ENCODE results near the gene TMEM88. TPM values are rescaled to one million over a fixed set of nuclear protein-coding genes. Genes with fewer than 3 reads are reported as not detected.

Gene TMEM88
- total RNA-seq, 1 donor = 8.5 TPM

DNA sequence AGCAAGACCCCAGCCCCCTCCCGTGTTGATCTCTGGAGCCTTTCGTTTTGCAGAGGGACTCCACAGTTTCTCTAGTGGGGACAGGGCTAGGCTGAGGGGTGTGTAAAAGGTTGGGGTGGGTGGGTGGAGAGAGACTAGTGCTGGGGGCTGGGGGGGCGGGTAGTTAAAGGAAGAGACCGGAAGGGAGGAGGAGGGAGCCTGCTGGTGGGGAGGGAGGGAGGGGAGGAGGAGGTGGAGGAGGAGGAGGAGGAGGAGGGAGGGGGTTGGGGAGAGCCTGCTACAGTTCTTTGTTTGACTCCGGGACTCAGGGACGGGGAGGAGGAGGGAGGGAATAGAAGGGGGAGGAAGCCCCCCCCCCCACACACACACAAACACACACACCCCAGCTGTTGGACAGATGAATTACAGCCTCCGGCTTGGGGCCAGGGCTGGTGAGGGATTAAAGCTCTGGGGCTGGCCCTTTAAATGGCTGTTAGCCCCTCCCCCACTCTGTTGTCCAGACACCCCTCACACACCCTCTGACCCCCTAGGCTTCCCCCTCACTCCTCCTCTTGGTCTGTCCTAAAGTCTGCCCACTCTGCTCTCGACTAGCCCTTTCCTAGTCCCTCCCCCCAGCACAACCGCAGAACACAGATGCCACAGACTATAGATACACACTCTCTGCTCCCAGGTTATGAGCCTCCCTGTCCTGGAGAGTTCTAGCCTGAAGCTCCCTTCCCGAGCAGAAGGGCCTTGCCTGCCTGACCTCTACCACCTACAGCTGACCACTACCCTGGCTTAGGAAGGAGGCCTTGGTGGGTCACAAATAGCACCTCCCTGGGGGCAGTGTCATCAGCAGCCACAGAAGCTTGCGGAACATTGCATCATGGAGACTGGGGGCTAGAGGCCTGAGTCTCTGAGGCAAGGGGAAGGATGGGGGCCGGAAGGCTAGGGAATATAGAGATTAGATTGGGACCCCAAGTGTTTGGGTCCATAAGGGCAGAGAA lies 16.5 kb upstream of the TMEM88 start:
- H3K4me3 ChIP-seq (ENCODE audit: low read length) = peak overlapping the region; percentile 34
- no peaks in the 10 kb centered on the region for H3K27me3 ChIP-seq (ENCODE audit: insufficient read depth, low read length)
- peaks cover 73% of the 10 kb centered on the region for H3K4me1 ChIP-seq (ENCODE audit: insufficient read depth, low read length)
- no peaks in the 10 kb centered on the region for H3K9me3 ChIP-seq (ENCODE audit: low read depth, low read length)

DNA sequence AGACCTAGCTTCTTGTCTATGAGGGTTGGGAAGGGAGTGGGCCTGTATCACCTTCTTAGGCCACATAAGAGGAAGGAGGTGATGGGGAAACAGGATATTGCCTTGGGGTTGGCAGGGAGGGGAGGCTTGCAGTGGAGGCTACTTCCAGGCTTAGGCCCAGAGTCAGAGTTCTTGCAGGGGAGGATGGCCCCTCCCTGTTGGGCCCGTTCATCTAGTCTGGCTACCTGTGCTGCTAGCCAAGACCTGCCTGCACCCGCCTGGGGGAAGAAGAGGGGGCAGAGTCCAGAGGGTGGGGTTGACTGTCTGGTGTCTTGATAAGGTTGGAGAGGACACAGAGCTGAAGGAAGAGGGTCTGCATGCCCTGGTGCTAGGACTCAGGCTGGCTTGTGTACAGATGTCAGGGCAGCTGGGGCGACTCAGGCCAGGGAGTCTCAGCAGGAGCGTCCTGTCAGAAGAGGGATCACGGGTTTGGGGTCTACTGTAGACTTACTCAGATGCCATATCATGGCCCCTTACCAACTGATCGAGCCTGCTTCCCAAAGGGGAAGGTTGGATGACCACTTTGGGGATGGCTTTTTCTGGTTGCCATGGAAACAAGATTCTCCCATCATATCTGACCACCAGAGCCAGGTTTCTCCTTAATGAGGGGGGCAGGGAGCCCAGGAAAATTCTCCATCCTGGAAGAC lies 15.5 kb upstream of the TMEM88 start:
- H3K27me3 ChIP-seq (ENCODE audit: insufficient read depth, low read length) = no peaks in the 10 kb centered on the region
- H3K4me3 ChIP-seq (ENCODE audit: low read length) = peak overlapping the region; percentile 34
- no peaks in the 10 kb centered on the region for H3K9me3 ChIP-seq (ENCODE audit: low read depth, low read length)
- peaks cover 70% of the 10 kb centered on the region for H3K4me1 ChIP-seq (ENCODE audit: insufficient read depth, low read length)

DNA sequence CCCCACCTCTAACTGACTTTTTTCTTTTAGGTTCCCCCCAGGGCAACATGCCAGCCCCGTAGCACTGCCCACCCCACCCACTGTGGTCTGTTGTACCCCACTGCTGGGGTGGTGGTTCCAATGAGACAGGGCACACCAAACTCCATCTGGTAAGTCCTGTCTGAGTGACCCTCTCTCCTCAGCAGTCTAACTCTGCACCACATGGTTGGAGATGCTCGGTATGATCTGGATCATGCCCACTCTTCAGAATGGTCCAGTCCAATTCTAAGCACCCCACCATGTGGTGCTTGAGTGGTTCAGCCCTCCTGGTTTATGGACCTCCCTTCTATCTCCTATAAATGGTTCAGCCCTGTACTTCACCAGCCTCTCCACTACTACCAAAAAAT lies 15.0 kb upstream of the TMEM88 start:
- Histone ChIP-seq H3K4me3 (ENCODE audit: low read length) (peak overlapping the region; percentile 34), H3K27me3 (ENCODE audit: insufficient read depth, low read length) (no peaks in the 10 kb centered on the region), H3K9me3 (ENCODE audit: low read depth, low read length) (no peaks in the 10 kb centered on the region), H3K4me1 (ENCODE audit: insufficient read depth, low read length) (peaks cover 70% of the 10 kb centered on the region)

DNA sequence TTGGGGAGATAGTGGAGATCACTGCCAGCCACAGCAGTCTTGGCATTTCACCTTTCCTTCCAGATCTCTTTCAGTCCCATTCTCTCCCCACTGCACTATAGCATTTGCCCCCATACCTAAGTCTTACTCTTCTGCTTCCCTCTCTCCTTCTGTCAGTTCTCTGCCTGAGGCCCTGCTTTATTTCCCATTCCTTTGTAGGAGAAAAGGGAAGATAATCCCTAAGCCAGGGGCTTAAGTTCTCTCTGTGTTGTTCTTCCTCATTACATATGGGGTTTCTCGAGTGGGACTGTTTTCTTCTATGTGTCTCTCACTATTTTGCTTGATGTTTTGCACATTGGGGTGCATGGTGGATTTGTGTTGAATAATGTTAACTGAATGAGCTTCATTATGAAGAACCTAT lies 14.4 kb upstream of the TMEM88 start:
- H3K4me3 ChIP-seq (ENCODE audit: low read length) = peak overlapping the region; percentile 6

DNA sequence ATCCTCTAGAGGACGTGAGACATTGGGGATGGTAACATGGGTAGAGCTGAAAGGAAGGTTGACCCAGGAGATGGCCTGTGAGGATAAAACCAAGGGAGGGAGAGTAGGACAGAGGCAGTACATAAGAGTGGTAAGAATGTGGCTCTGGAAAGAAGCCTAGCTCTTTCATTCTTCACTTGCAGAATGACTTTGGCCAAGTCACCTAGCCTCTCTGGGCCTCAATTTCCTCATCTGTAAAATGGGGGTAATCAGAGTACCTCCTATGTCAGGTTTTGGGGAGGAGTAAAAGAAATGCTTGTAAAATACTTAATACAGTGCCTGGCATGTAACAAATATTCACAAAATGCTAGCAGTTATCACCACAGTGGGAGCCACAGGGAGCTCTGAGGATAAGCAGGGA lies 14.0 kb upstream of the TMEM88 start:
- H3K4me3 ChIP-seq (ENCODE audit: low read length) = peak overlapping the region; percentile 84
- no peaks in the 10 kb centered on the region for H3K9me3 ChIP-seq (ENCODE audit: low read depth, low read length)
- H3K4me1 ChIP-seq (ENCODE audit: insufficient read depth, low read length) = peaks cover 76% of the 10 kb centered on the region
- no peaks in the 10 kb centered on the region for H3K27me3 ChIP-seq (ENCODE audit: insufficient read depth, low read length)

More for the DNA sequence above, 14.4 kb upstream of the TMEM88 start:
- no peaks in the 10 kb centered on the region for H3K27me3 ChIP-seq (ENCODE audit: insufficient read depth, low read length)
- H3K4me1 ChIP-seq (ENCODE audit: insufficient read depth, low read length) = peaks cover 75% of the 10 kb centered on the region
- no peaks in the 10 kb centered on the region for H3K9me3 ChIP-seq (ENCODE audit: low read depth, low read length)

DNA sequence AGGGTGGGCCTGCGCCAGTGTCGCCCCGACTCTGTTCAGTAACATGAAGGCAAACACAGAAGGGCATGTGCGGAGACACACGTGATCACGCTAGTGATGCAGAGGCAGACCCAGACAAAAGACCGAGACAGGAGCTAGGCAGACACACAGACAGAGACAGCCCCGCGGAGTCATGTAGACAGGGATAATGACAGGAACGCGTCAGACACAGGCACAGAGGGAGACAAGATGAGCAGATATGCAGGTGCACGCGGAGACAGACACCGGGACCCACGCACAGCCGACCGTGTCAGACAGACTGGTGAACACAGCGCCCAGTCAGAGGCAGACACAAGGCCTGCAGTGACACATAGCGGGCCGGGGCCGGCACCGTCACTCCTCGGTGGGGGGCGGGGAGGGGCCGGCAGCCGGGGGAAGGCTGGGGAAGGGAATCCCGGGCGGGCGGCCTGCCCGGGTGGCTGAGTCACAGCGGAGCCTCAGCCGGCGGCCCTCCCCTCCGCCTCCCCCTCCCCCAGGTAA lies 13.4 kb upstream of the TMEM88 start:
- Histone ChIP-seq H3K4me1 (ENCODE audit: insufficient read depth, low read length) (peaks cover 71% of the 10 kb centered on the region), H3K27me3 (ENCODE audit: insufficient read depth, low read length) (no peaks in the 10 kb centered on the region), H3K4me3 (ENCODE audit: low read length) (peak overlapping the region; percentile 84), H3K9me3 (ENCODE audit: low read depth, low read length) (no peaks in the 10 kb centered on the region)

DNA sequence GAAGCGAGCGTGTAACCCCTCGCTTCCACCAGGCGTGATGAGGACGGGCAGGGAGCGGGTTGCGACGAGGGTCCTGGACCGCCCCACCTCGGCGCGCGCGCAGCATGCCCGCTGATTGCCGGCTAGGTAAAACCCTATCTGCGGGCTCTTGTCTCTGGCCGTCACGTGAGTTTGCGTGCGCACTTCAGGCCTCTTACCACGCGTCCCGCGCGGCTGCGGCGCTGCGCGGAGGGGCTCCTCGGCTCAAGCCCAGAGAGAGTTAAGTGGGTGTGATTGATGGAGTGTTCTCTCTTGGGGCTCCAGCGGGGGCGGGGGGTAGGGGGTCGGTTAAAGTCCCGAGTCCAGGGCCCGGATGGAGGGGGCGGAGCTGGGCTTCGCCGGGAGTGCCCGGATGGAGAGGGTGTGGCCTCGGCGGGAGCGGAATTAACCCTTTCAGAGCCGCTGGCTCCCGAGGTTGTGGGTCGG lies 12.9 kb upstream of the TMEM88 start:
- Histone ChIP-seq H3K27me3 (ENCODE audit: insufficient read depth, low read length) (no peaks in the 10 kb centered on the region), H3K9me3 (ENCODE audit: low read depth, low read length) (no peaks in the 10 kb centered on the region)

DNA sequence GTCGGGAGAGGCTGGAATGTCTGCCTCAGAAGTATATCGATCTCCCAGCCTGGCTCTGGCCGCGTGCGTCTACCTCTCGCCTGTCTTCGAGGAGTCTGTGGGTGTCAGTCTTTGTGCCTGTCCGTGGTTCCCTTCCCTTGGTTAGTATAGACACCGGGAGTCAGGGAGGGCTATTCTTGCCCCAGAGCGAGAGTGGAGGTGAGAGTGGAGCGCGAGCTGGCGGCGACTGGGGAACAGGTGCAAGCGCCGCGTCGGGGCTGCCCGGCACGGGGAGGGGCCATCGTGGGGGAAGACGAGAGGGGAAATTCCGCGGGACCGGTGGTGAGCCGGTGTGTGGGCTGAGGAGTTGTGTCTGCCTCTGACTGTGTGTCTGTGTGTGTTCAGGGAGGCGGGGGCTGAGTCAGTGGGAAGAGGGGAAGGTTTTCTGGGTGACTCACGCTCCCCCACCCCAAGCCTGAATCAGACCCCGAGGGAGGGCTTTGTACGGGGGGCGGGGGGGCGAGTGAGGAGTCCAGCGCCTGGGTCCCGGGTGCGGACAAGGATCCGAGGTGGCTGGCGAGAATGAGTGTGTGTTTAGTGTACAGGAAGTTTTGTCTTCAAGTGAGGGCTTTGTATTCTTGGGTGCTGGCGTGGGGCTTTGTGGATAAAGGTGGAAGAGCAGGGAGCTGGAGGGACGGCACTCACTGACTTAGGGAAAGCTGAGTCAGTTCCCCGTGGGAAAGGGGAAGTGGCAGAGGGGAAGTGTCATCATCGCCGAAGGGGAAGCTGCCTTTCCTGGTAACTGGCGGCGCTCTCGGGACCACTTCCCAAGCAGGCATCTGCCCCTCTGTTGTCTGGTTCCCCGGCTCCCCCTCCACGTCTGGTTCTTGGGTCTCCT lies 12.2 kb upstream of the TMEM88 start:
- H3K4me3 ChIP-seq (ENCODE audit: low read length) = peak overlapping the region; percentile 84
- no peaks in the 10 kb centered on the region for H3K9me3 ChIP-seq (ENCODE audit: low read depth, low read length)
- H3K27me3 ChIP-seq (ENCODE audit: insufficient read depth, low read length) = no peaks in the 10 kb centered on the region
- peaks cover 59% of the 10 kb centered on the region for H3K4me1 ChIP-seq (ENCODE audit: insufficient read depth, low read length)

More for the DNA sequence above, 12.9 kb upstream of the TMEM88 start:
- H3K4me1 ChIP-seq (ENCODE audit: insufficient read depth, low read length) = peaks cover 66% of the 10 kb centered on the region
- H3K4me3 ChIP-seq (ENCODE audit: low read length) = peak overlapping the region; percentile 84

DNA sequence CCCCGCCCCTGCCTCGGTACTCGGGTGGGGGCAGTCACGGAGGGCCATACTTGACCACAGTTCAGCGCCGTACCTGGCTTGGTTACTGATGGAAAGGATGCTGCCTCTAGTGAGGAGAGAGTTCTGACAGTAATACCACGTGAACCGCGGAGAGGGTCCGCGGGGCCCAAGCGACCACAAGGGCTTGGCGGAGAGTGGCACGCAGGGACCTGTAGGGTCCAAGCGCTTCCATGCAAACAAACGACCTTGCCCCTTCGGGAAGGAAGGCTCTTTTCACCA lies 11.7 kb upstream of the TMEM88 start:
- Histone ChIP-seq H3K9me3 (ENCODE audit: low read depth, low read length) (no peaks in the 10 kb centered on the region), H3K4me1 (ENCODE audit: insufficient read depth, low read length) (peaks cover 55% of the 10 kb centered on the region), H3K27me3 (ENCODE audit: insufficient read depth, low read length) (no peaks in the 10 kb centered on the region), H3K4me3 (ENCODE audit: low read length) (peak overlapping the region; percentile 84)

DNA sequence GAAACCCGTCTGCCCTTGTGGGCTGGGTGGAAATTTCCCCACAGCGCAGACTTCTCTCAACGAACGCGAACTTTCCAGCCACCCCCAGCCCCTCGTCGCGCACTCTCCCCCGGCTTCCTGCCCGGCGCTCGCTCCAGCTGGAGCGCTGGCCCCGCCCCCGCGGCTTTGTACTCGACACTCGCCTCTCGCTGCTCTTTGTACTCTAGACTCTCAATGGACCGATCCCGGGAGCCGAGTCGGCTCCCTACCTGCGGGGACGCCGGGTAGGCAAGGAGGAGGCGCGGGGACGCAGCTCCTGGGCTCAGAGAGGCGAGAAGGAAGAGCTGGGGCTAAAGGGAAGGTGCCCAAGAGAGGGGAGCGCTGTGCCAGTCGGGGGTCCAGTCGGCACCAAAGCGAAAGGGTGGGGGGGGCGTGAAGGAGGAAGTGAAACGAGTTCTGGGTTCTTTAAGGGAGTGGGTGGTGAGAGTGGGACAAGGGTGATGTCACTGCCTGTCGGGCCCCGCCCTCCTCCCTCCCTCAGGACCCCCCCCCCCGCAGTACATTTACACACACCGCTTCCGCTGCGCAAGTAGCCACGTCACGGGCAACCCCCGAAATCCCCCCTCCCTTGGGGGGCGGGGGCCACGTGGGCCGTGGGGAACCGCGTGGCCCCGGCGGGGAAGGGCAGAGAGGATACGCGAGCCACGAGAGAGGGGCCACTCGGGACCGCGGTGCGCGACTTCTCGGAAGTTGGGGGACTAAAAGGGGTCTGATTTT lies 11.2 kb upstream of the TMEM88 start:
- peaks cover 51% of the 10 kb centered on the region for H3K4me1 ChIP-seq (ENCODE audit: insufficient read depth, low read length)

DNA sequence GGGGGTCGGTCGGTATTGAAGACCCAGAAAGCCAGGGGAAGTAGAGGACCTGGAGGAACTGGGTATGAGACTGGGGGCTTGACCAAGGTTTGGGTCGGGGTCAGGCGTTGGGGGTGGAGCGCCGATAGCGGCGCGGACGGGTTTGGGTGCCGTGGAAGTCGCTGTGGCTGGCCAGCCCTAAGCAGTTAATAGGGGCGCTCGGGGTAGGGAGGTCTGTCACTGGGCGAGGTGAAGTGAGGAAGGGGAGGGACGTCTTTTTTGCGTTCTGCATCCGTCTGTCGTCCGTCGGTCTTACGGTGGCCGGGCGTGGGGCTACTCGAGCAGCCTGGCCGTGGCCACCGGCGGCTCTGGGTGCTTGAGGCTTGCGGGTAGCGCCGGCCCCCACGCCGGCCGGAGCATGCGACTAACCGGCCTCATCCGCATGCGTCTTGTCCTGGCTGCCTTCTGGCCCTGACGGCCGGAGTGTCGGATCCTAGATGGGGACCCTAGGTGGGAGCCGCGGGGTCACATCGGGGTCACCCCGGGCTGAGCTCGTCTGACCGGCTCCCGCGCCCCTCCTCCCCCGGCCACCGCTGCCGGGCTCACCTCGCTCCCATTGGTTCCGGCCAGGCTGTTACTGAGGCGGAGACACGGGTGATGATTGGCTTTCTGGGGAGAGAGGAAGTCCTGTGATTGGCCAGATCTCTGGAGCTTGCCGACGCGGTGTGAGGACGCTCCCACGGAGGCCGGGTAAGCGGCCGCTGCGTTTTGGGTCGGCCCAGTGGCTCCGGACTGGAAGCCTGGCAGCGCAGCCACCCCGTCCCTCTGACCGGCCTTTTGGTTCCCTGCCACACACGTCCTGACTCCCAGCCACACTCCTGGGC lies 10.3 kb upstream of the TMEM88 start:
- Histone ChIP-seq H3K9me3 (ENCODE audit: low read depth, low read length) (no peaks in the 10 kb centered on the region), H3K27me3 (ENCODE audit: insufficient read depth, low read length) (no peaks in the 10 kb centered on the region), H3K4me3 (ENCODE audit: low read length) (peak overlapping the region; percentile 78), H3K4me1 (ENCODE audit: insufficient read depth, low read length) (peaks cover 43% of the 10 kb centered on the region)

More for the DNA sequence above, 11.2 kb upstream of the TMEM88 start:
- Histone ChIP-seq H3K4me3 (ENCODE audit: low read length) (peak overlapping the region; percentile 84), H3K9me3 (ENCODE audit: low read depth, low read length) (no peaks in the 10 kb centered on the region), H3K27me3 (ENCODE audit: insufficient read depth, low read length) (no peaks in the 10 kb centered on the region)

DNA sequence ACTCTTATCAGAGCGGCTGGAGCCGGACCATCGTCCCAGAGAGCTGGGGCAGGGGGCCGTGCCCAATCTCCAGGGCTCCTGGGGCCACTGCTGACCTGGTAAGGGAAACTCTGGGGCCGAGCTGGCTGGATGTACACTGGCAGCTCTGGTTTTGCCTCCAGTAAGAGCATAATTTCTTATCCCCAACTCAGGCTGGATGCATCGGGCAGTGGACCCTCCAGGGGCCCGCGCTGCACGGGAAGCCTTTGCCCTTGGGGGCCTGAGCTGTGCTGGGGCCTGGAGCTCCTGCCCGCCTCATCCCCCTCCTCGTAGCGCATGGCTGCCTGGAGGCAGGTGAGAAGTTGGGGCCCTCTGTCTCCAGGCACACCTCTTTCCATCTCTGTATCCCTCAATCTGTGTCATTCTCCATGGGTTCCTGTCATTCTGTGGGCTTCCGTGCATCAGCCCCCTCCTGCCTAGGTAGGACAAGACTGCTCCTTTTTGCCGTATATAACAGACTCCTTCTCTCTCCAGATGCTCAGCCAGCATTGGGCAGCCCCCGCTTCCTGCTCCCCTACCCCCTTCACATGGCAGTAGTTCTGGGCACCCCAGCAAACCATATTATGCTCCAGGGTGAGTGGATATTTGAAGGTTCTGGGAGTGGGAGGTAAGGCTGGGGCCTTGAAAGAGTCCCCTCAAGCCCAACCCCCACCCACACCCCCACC lies 9.4 kb upstream of the TMEM88 start:
- no peaks in the 10 kb centered on the region for H3K9me3 ChIP-seq (ENCODE audit: low read depth, low read length)
- H3K27me3 ChIP-seq (ENCODE audit: insufficient read depth, low read length) = no peaks in the 10 kb centered on the region
- H3K4me3 ChIP-seq (ENCODE audit: low read length) = peak overlapping the region; percentile 78
- H3K4me1 ChIP-seq (ENCODE audit: insufficient read depth, low read length) = peaks cover 33% of the 10 kb centered on the region

Measured in mononuclear cell (primary cell).